Measurements from ENCODE around the gene DBNDD1.

DBNDD1 gene

GRCh38 chr16:89961920-89962319 lies 57.3 kb downstream of the DBNDD1 start:
- DNase-seq (ENCODE audit: low spot score): no peak

GRCh38 chr16:89960966-89961365 lies 58.3 kb downstream of the DBNDD1 start:
- DNase-seq (ENCODE audit: low spot score): no peak

GRCh38 chr16:89958596-89958995 lies 60.7 kb downstream of the DBNDD1 start:
- DNase-seq (ENCODE audit: low spot score): no peak

GRCh38 chr16:89958068-89958467 lies 61.2 kb downstream of the DBNDD1 start:
- DNase-seq (ENCODE audit: low spot score): peak; percentile 62

DNA sequence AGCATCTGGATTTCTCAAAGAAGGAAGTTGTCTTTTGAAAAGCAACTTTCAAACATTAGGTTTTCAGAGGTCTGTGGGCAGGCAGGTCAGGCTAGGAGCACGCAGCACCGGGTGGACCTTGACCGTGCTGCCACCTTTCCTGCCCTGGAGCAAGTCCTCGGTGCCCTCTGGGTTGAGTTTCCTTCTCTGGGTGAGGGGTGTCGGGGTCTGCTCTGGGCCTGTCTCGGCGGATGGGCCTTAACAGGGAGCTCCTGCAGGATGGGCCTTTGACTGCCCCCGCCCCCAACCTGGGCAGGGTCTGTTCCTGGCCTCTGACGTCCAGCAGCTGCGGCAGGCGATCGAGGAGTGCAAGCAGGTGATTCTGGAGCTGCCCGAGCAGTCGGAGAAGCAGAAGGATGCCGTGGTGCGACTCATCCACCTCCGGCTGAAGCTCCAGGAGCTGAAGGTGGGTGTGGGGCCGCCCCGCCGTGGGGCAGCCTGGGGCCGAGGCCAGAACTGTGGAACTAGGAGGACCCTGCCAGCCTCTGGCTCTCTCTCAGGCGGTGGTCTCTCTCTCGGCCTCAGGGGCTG lies 62.0 kb downstream of the DBNDD1 start:
- no peak for DNase-seq (ENCODE audit: low spot score)

- no peak for DNase-seq (ENCODE audit: low spot score)
Measured at GRCh38 chr16:89956505-89957215, 62.6 kb downstream of the DBNDD1 start.

DNA sequence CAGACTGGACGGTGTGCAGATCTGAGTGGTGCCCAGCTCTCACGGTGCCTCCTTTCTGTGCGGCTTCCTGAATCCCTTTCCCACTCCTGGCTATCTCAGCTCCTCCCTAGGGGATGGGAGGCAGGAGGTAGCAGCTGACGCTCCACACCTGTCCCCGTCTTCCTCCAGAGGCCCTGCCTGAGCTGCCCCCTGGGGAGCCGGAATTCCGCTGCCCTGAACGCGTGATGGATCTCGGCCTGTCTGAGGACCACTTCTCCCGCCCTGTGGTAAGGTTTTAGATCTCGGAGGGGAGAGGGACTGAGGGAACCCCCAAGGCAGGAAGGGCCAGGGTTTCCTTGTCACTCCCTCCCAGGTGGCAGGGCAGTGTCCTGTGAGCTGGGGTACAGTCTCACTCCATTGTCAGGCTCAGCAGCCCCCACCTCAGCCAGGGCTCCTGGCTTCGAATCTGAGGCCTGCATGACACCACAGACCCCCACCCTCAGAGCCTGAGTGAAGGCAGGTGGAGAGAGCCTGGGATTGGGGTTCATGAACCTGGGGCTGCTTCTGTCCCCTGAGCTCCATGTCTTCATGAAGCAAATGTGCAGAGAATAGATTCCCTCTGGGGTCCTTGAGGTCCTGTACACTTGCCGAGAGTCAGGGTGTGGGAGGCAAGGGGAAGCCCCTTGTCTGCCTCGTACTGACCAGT lies 64.1 kb downstream of the DBNDD1 start:
- DNase-seq (ENCODE audit: low spot score): no peak

Measured in AG08396 (cell line).